GM12891 (cell line): Measurements from ENCODE around the gene ELL.

Experiments used
- PAX5 ChIP-seq: IDR thresholded peaks from 2 replicates; pipeline ENCODE4 v1.6.1; 2011; ENCODE audit warnings: low read length, moderate library complexity, mild to moderate bottlenecking; ENCODE audit not compliant: insufficient read depth, severe bottlenecking
- POLR2A ChIP-seq: IDR thresholded peaks from 2 replicates; pipeline ENCODE4 v1.6.1; 2011; ENCODE audit warnings: low read depth, low read length, control low read depth
- POLR2AphosphoS5 ChIP-seq: IDR thresholded peaks from 2 replicates; pipeline ENCODE4 v1.6.1; 2011; ENCODE audit warnings: low read depth, low read length, control low read depth
- TAF1 ChIP-seq: IDR thresholded peaks from 2 replicates; pipeline ENCODE4 v1.6.1; 2011; ENCODE audit warnings: low read depth, low read length, control low read depth

DNA sequence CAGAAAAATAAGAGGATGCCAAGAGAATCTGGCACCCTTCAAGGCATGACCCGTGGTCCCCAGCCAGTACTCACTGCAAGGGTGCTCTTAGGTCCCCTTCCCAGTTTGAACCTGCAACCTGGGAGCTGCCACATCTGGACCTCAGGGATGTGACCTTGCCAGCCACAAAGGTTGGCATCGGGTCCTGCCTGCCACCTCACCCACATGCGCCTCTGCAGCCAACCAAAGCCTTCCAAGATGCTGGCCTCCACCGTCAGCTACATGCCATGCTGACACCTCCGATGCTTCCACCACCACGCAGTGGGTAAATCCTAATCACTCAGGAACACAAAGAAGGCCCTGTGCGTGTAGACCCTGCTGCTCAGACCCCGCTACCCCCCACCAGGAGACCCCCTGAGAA is 35.1 kb downstream of the ELL start:
- no peak for TF ChIP-seq POLR2AphosphoS5
- no peak for TF ChIP-seq TAF1
- TF ChIP-seq POLR2A, result no peak
- TF ChIP-seq PAX5, result no peak
